ENCODE data around the gene ESRRB. TPM values are rescaled to one million over a fixed set of nuclear protein-coding genes. Genes with fewer than 3 reads are reported as not detected.

The ESRRB gene
- total RNA-seq, 1 donor from 2014 or later: not detected

DNA sequence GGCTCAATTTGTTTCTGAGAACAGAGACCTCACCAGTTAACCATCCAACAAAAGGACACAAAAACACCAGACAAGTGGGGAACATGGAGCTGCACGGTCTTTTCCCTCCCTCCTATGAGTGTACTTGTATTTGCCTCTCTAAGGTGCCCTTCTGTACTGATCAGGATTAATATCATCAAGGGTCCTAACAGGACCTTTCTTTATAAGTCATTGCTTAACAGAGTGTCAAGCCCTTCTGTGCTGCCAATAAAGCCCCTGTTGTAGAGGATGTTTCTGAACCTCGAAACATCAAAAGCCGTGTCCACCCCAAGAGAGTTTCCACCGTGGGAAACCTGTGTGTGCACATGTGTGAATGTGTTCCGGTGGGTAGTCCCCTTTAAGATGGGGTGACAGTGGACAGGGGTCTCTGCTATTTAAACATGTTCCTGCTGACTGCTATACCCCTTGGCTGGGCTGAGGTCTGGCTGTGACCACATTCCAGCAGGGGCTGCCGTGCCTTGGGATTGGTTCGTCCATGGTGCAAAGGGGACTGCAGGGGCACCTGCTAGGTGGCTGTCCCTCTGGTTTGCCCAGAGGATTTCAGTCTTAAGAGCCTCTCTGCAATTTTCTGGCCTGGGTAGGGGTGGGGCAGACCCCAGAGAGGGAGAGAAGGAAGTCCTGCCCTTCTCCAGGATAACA, 6.0 kb downstream of the ESRRB start:
- H3K27me3 Mint-ChIP-seq (ENCODE audit: unreplicated experiment): peaks cover 81% of the 10 kb centered on the region
- no peak overlapping the region for H3K4me3 Mint-ChIP-seq (ENCODE audit: unreplicated experiment)
- TF ChIP-seq, protein P1, sequence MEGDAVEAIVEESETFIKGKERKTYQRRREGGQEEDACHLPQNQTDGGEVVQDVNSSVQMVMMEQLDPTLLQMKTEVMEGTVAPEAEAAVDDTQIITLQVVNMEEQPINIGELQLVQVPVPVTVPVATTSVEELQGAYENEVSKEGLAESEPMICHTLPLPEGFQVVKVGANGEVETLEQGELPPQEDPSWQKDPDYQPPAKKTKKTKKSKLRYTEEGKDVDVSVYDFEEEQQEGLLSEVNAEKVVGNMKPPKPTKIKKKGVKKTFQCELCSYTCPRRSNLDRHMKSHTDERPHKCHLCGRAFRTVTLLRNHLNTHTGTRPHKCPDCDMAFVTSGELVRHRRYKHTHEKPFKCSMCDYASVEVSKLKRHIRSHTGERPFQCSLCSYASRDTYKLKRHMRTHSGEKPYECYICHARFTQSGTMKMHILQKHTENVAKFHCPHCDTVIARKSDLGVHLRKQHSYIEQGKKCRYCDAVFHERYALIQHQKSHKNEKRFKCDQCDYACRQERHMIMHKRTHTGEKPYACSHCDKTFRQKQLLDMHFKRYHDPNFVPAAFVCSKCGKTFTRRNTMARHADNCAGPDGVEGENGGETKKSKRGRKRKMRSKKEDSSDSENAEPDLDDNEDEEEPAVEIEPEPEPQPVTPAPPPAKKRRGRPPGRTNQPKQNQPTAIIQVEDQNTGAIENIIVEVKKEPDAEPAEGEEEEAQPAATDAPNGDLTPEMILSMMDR (IDR thresholded peaks at IDR 0.05): no peak
- H3K9me3 Mint-ChIP-seq (ENCODE audit: unreplicated experiment): no peaks in the 10 kb centered on the region
- H3K27ac Mint-ChIP-seq (ENCODE audit: unreplicated experiment): no peak overlapping the region
- H3K36me3 Mint-ChIP-seq (ENCODE audit: unreplicated experiment): no peaks in the 10 kb centered on the region
- no peak for DNase-seq (ENCODE audit: extremely low spot score, unreplicated experiment)
- H3K4me1 Mint-ChIP-seq (ENCODE audit: unreplicated experiment): peaks cover 4% of the 10 kb centered on the region

DNA sequence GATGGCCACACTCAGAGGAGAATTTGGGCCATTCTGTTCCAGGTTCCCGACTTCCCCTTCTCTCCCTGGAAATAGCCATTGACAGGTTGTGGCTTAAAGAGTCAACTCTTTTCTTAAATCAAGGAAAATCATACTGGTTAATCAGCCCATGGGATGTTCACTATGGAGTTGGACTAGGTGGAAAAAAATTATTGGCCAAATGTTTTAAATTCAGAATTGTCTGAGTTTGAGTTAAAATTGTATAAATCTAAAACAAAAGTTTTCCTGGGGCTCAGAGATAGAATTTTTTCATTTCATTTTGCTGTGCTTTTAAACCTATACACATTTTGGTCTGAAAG, 6.5 kb downstream of the ESRRB start:
- Mint-ChIP-seq H3K9me3 (ENCODE audit: unreplicated experiment) (no peaks in the 10 kb centered on the region), H3K27me3 (ENCODE audit: unreplicated experiment) (peaks cover 82% of the 10 kb centered on the region), H3K27ac (ENCODE audit: unreplicated experiment) (no peak overlapping the region), H3K36me3 (ENCODE audit: unreplicated experiment) (no peaks in the 10 kb centered on the region), H3K4me1 (ENCODE audit: unreplicated experiment) (peaks cover 2% of the 10 kb centered on the region), H3K4me3 (ENCODE audit: unreplicated experiment) (no peak overlapping the region)
- DNase-seq (ENCODE audit: extremely low spot score, unreplicated experiment): no peak
- TF ChIP-seq, protein P1 (IDR thresholded peaks at IDR 0.05): no peak

DNA sequence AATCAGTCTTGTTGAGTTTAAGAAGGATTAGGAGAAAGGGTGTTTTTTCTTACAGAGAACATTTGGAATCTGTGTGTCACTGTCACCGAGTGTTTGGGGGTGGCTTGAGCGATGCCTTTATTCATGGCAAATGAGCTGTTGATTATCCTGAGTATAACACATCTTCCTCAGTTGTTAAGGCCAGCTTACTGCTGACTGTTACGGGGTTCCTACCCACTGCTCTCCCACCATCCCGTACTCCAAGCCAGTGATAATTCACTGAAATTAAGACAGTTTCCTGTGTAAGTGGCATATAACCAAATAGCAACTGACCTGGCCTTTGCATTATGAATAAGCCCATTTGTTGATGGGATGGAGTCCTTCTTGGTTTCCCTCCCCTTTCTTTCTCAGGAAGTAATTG, 9.5 kb downstream of the ESRRB start:
- H3K4me1 Mint-ChIP-seq (ENCODE audit: unreplicated experiment): no peaks in the 10 kb centered on the region
- no peak for DNase-seq (ENCODE audit: extremely low spot score, unreplicated experiment)
- H3K4me3 Mint-ChIP-seq (ENCODE audit: unreplicated experiment): no peak overlapping the region
- no peaks in the 10 kb centered on the region for H3K36me3 Mint-ChIP-seq (ENCODE audit: unreplicated experiment)
- TF ChIP-seq, protein P1 (IDR thresholded peaks at IDR 0.05): no peak
- H3K27me3 Mint-ChIP-seq (ENCODE audit: unreplicated experiment): peaks cover 66% of the 10 kb centered on the region
- H3K27ac Mint-ChIP-seq (ENCODE audit: unreplicated experiment): no peak overlapping the region
- H3K9me3 Mint-ChIP-seq (ENCODE audit: unreplicated experiment): no peaks in the 10 kb centered on the region

DNA sequence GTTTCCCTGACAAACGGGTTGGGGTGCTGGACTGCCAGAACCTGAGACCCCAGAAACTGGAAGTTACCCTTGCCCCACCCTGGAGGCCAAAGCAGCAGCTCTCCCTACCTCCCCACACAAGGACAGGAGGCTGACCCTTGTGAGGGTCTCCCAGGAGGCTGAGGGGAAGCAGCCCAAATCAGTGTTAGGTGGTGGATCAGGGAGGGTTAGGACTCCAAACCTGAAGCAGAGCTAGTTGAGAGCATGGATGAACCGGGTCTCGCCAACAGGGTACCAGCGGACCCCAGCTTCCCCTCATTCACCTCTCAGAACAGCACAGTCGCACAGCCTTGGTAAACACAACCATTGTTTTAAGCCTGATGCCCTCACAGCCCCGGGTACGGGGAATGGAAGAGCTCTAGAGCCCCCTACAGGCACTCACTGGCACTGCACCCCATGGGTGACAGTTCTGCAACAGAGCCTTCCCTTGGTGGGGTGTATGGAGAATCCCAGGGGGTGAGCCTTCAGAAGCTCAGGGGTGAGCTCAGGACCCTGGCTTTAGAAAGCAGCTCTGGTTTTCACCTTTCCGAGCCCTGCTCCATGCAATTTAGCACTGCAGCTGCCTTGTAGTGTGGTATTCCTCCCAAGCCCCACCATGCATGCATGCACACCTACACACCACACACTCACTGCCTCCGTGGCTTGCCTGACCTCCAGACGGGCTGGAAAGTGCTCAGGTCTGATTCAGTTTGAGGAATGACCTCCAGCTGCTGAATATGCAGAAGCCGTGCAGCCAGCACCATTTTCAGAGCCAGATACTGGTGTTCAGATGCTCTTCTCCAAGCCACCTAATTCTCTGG, 11.2 kb downstream of the ESRRB start:
- H3K4me3 Mint-ChIP-seq (ENCODE audit: unreplicated experiment): no peak overlapping the region
- no peaks in the 10 kb centered on the region for H3K36me3 Mint-ChIP-seq (ENCODE audit: unreplicated experiment)
- peak; percentile 91 for DNase-seq (ENCODE audit: extremely low spot score, unreplicated experiment)
- no peaks in the 10 kb centered on the region for H3K4me1 Mint-ChIP-seq (ENCODE audit: unreplicated experiment)
- no peaks in the 10 kb centered on the region for H3K9me3 Mint-ChIP-seq (ENCODE audit: unreplicated experiment)
- TF ChIP-seq, protein P1 (IDR thresholded peaks at IDR 0.05): peak; percentile 89
- H3K27ac Mint-ChIP-seq (ENCODE audit: unreplicated experiment): no peak overlapping the region
- H3K27me3 Mint-ChIP-seq (ENCODE audit: unreplicated experiment): peaks cover 48% of the 10 kb centered on the region

DNA sequence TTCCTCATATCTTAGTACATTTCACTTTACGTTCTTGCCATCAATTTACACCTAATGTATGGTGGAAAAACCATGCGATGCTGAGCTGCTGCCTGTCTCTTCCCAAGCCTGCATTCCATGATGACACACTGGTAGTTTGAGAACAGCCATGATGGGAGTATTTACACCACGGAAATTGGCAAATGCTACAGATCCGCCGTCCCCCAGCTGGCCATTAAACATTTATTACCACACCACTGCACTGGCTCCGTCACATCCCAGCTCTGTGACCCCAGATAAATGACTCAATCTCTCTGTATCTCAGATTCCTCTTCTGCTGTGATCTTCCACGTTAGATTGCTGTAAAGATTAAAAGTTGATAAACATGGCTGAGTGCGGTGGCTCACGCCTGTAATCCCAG, 13.9 kb downstream of the ESRRB start:
- DNase-seq (ENCODE audit: extremely low spot score, unreplicated experiment): no peak
- Mint-ChIP-seq H3K27me3 (ENCODE audit: unreplicated experiment) (peaks cover 25% of the 10 kb centered on the region), H3K27ac (ENCODE audit: unreplicated experiment) (no peak overlapping the region), H3K36me3 (ENCODE audit: unreplicated experiment) (no peaks in the 10 kb centered on the region), H3K9me3 (ENCODE audit: unreplicated experiment) (no peaks in the 10 kb centered on the region), H3K4me3 (ENCODE audit: unreplicated experiment) (no peak overlapping the region), H3K4me1 (ENCODE audit: unreplicated experiment) (no peaks in the 10 kb centered on the region)
- TF ChIP-seq, protein P1 (IDR thresholded peaks at IDR 0.05): no peak

Data from osteocyte (in vitro differentiated cells).